ENCODE data around the gene RASL10A. TPM values are rescaled to one million over a fixed set of nuclear protein-coding genes. Genes with fewer than 3 reads are reported as not detected.
"Not testable (repeated sequence)": the region's sequence is repeated elsewhere in the genome, so short reads cannot be mapped to it uniquely, and the experiment has no call there.

The RASL10A gene
- total RNA-seq, 3 donors from 2014 or later = 2.7 to 4.7 (median 4.3) TPM

GRCh38 chr22:29346659-29347058 lies 31.2 kb upstream of the RASL10A start:
- TF ChIP-seq POLR2AphosphoS5 (IDR thresholded peaks at IDR 0.05) (no peak), CTCF (IDR thresholded peaks at IDR 0.05) (no peak), POLR2A (IDR thresholded peaks at IDR 0.05) (no peak)
- peaks cover 0 to 15% of the 10 kb centered on the region in 2 donors for H3K4me1 ChIP-seq
- H3K27ac ChIP-seq = peak overlapping the region; percentile 27 to 76
- no peaks in the 10 kb centered on the region for H3K27me3 ChIP-seq
- no peaks in the 10 kb centered on the region for H3K9me3 ChIP-seq
- H3K36me3 ChIP-seq = peaks cover 9% of the 10 kb centered on the region
- DNase-seq (ENCODE audit: low spot score in 2 of 2) = peak in 1 of 2 donors; percentile 42
- intact Hi-C loops (cut with DNase I; ENCODE audit: low total_unique reads) = no loop called here
- H3K4me3 ChIP-seq = no peak overlapping the region

DNA sequence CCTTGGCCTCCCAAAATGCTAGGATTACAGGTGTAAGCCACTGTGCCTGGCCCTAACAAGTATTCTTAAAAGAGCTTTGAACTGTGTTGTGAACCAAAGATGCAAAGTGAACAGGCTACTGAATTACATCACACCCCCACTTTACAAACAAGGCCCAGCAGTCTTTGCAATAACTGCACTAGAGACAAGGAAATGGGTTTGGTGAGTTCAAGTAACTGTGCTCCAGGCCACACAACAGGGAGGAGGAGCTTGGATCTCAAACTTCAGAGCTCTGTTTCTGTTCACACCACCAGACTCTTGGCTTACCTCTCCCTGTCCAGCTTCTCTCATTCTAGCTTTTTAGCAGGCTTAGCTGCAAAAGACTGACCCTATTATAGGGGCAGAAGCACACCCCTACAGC lies 30.4 kb upstream of the RASL10A start:
- Histone ChIP-seq H3K4me1 (peaks cover 0 to 15% of the 10 kb centered on the region in 2 donors), H3K4me3 (no peak overlapping the region), H3K9me3 (no peaks in the 10 kb centered on the region), H3K36me3 (peaks cover 9% of the 10 kb centered on the region), H3K27ac (peak overlapping the region; percentile 49 to 76), H3K27me3 (no peaks in the 10 kb centered on the region)
- intact Hi-C loops (cut with DNase I; ENCODE audit: low total_unique reads) = no loop called here
- no peak for TF ChIP-seq POLR2AphosphoS5 (IDR thresholded peaks at IDR 0.05)
- TF ChIP-seq CTCF (IDR thresholded peaks at IDR 0.05) = no peak
- no peak for TF ChIP-seq POLR2A (IDR thresholded peaks at IDR 0.05)
- DNase-seq (ENCODE audit: low spot score in 2 of 2) = peak in 1 of 2 donors; percentile 67

GRCh38 chr22:29344889-29345288 lies 29.4 kb upstream of the RASL10A start:
- intact Hi-C loops (cut with DNase I; ENCODE audit: low total_unique reads); H3K9me3 ChIP-seq; H3K27me3 ChIP-seq; H3K36me3 ChIP-seq; H3K4me3 ChIP-seq; DNase-seq (ENCODE audit: low spot score in 2 of 2): not testable (repeated sequence)
- Histone ChIP-seq H3K4me1 (peaks cover 0 to 16% of the 10 kb centered on the region in 2 donors), H3K27ac (peak overlapping the region in 1 of 2 donors; percentile 76)

GRCh38 chr22:29344137-29344536 lies 28.6 kb upstream of the RASL10A start:
- H3K36me3 ChIP-seq = peaks cover 9% of the 10 kb centered on the region
- no peaks in the 10 kb centered on the region for H3K9me3 ChIP-seq
- peak; percentile 55 to 83 for DNase-seq (ENCODE audit: low spot score in 2 of 2)
- peaks cover 0 to 18% of the 10 kb centered on the region in 2 donors for H3K4me1 ChIP-seq
- H3K27ac ChIP-seq = peak overlapping the region in 1 of 2 donors; percentile 40
- H3K4me3 ChIP-seq = no peak overlapping the region
- H3K27me3 ChIP-seq = no peaks in the 10 kb centered on the region
- peak; percentile 31 to 62 (median 39) for TF ChIP-seq POLR2AphosphoS5 (IDR thresholded peaks at IDR 0.05)
- no peak for TF ChIP-seq POLR2A (IDR thresholded peaks at IDR 0.05)
- TF ChIP-seq CTCF (IDR thresholded peaks at IDR 0.05) = no peak
- intact Hi-C loops (cut with DNase I; ENCODE audit: low total_unique reads) = no loop called here

GRCh38 chr22:29343313-29343805 lies 27.9 kb upstream of the RASL10A start:
- intact Hi-C loops (cut with DNase I; ENCODE audit: low total_unique reads) = no loop called here
- TF ChIP-seq CTCF (IDR thresholded peaks at IDR 0.05) (no peak), POLR2AphosphoS5 (IDR thresholded peaks at IDR 0.05) (no peak), POLR2A (IDR thresholded peaks at IDR 0.05) (no peak)
- H3K27ac ChIP-seq = peak overlapping the region; percentile 48 to 66
- H3K4me1 ChIP-seq = peaks cover 0 to 18% of the 10 kb centered on the region in 2 donors
- peak; percentile 51 to 74 for DNase-seq (ENCODE audit: low spot score in 2 of 2)
- no peak overlapping the region for H3K4me3 ChIP-seq
- H3K36me3 ChIP-seq = peaks cover 8% of the 10 kb centered on the region
- no peaks in the 10 kb centered on the region for H3K27me3 ChIP-seq
- H3K9me3 ChIP-seq = no peaks in the 10 kb centered on the region
